HG03520 (cell line): ENCODE measurements around the gene STAG3.
"Not testable (repeated sequence)": the region's sequence is repeated elsewhere in the genome, so short reads cannot be mapped to it uniquely, and the experiment has no call there.

Experiments
- ATAC-seq: cut with Tn5 transposase; IDR thresholded peaks from one replicate; pipeline ENCODE4 v1.9.1; 2021; ENCODE audit warnings: mild to moderate bottlenecking, moderate library complexity; ENCODE audit not compliant: unreplicated experiment

STAG3 gene

GRCh38 chr7:100244988-100245605, 67.4 kb downstream of the STAG3 start:
- not testable (repeated sequence) for ATAC-seq

GRCh38 chr7:100246121-100246864, 68.6 kb downstream of the STAG3 start:
- ATAC-seq, result not testable (repeated sequence)

- not testable (repeated sequence) for ATAC-seq
Observed at GRCh38 chr7:100246865-100247137, 69.1 kb downstream of the STAG3 start.

- no peak for ATAC-seq
Observed at GRCh38 chr7:100247152-100247757, 69.5 kb downstream of the STAG3 start.

- ATAC-seq, result no peak
Observed at GRCh38 chr7:100248483-100248882, 70.8 kb downstream of the STAG3 start.

GRCh38 chr7:100257017-100257416, 79.3 kb downstream of the STAG3 start:
- ATAC-seq, result no peak

GRCh38 chr7:100259984-100260383, 82.3 kb downstream of the STAG3 start:
- ATAC-seq, result not testable (repeated sequence)

- ATAC-seq, result not testable (repeated sequence)
Observed at GRCh38 chr7:100262896-100263295, 85.2 kb downstream of the STAG3 start.
